Cardiac muscle cell (in vitro differentiated cells and primary cell): ENCODE data around the gene NLRP9. TPM values are rescaled to one million over a fixed set of nuclear protein-coding genes. Genes with fewer than 3 reads are reported as not detected.

ENCODE experiments used
- DNase-seq, 2 donors: peaks; one replicate each; pipeline versions ENCODE4 v3.0.0 to v3.0.0-alpha.2; 2010 to 2017; ENCODE audit warnings: low read depth in 1 of 2, low spot score in 1 of 2
- H3K27ac ChIP-seq: fragments of 200-600 bp; sonication (generic); 2 replicates; pipeline ENCODE4 v1.5.1; 2016
- H3K27me3 ChIP-seq: fragments of 200-600 bp; sonication (generic); 2 replicates; pipeline ENCODE4 v1.6.0; 2016; ENCODE audit warnings: control low read depth
- H3K36me3 ChIP-seq: fragments of 200-600 bp; sonication (generic); 2 replicates; pipeline ENCODE4 v1.5.1; 2016; ENCODE audit warnings: control low read depth
- H3K4me1 ChIP-seq: fragments of 200-600 bp; sonication (generic); 2 replicates; pipeline ENCODE4 v1.8.1; 2017; ENCODE audit warnings: low read depth, mild to moderate bottlenecking, mixed run types
- H3K4me3 ChIP-seq: fragments of 200-600 bp; sonication (generic); 2 replicates; pipeline ENCODE4 v1.5.1; 2016; ENCODE audit warnings: mild to moderate bottlenecking
- H3K9me3 ChIP-seq: fragments of 200-600 bp; sonication (generic); 2 replicates; pipeline ENCODE4 v1.5.1; 2017; ENCODE audit warnings: low read depth, mild to moderate bottlenecking, control low read depth
- polyA plus RNA-seq: library from polyadenylated mRNA; unstranded; fragments of >200 nt; fragmentation: Nextera tagmentation; extraction: Ambion mirVana; gene quantifications from 2 replicates; pipeline ENCODE4 v1.2.1, GENCODE V29; 2016
- total RNA-seq: library from RNA; depleted of rRNA; stranded (reverse); fragments of >200 nt; gene quantifications from 2 replicates; pipeline ENCODE4 v1.2.3, GENCODE V29; 2016
- TF ChIP-seq, protein P1 (sequence below): IDR thresholded peaks from 2 replicates; pipeline ENCODE4 v1.5.1; 2012; ENCODE audit warnings: low read depth, mild to moderate bottlenecking, low read length

Gene NLRP9
- total and polyA plus RNA-seq, 2 experiments from 2014 or later: not detected

DNA sequence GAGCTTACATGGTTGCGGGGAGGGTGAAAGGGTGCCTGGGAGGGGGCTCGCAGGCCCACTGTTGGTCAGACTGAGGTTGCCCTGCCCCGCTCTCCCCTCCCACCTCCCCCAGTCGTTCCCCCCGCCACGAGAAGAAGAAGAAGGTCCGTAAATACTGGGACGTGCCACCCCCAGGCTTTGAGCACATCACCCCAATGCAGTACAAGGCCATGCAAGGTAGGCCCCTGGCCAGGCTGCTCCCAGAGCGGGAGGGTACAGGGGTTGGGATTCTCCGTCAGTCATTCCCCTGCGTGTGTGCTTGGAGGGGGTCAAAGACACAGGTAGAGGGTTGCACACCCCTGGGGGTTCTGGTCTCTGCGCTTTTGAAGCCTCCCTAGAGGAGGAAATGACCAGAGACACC is 77.8 kb downstream of the NLRP9 start:
- TF ChIP-seq, protein P1, sequence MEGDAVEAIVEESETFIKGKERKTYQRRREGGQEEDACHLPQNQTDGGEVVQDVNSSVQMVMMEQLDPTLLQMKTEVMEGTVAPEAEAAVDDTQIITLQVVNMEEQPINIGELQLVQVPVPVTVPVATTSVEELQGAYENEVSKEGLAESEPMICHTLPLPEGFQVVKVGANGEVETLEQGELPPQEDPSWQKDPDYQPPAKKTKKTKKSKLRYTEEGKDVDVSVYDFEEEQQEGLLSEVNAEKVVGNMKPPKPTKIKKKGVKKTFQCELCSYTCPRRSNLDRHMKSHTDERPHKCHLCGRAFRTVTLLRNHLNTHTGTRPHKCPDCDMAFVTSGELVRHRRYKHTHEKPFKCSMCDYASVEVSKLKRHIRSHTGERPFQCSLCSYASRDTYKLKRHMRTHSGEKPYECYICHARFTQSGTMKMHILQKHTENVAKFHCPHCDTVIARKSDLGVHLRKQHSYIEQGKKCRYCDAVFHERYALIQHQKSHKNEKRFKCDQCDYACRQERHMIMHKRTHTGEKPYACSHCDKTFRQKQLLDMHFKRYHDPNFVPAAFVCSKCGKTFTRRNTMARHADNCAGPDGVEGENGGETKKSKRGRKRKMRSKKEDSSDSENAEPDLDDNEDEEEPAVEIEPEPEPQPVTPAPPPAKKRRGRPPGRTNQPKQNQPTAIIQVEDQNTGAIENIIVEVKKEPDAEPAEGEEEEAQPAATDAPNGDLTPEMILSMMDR: no peak
- Histone ChIP-seq H3K27me3 (no peaks in the 10 kb centered on the region), H3K36me3 (peaks cover 28% of the 10 kb centered on the region), H3K4me3 (no peak overlapping the region), H3K4me1 (peaks cover 13% of the 10 kb centered on the region), H3K27ac (no peak overlapping the region), H3K9me3 (no peaks in the 10 kb centered on the region)
- no peak for DNase-seq

DNA sequence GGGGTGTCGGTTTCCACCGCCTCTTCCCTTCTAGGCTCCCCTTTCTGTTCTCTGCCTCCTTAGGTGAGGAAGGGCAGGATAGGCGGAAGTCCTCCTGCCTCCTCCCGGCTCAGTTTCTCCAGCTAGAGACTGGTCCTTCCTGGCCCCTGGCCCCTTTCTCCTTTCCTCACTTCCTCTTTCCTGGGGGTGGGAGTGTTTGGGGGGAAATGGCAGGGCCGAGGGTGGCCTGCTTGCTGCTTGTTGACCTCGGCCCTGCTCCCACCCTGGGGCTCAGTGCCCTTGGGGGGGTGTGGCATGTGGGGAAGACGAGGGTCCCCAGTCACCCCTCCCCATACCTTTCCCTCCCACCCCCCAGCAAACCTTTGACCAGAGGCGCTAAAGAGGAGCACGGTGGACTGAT is 78.4 kb downstream of the NLRP9 start:
- H3K36me3 ChIP-seq: peaks cover 28% of the 10 kb centered on the region
- no peaks in the 10 kb centered on the region for H3K9me3 ChIP-seq
- H3K4me1 ChIP-seq: peaks cover 13% of the 10 kb centered on the region
- no peak overlapping the region for H3K27ac ChIP-seq
- H3K4me3 ChIP-seq: no peak overlapping the region
- DNase-seq: no peak
- TF ChIP-seq, protein P1: no peak
- H3K27me3 ChIP-seq: no peaks in the 10 kb centered on the region

DNA sequence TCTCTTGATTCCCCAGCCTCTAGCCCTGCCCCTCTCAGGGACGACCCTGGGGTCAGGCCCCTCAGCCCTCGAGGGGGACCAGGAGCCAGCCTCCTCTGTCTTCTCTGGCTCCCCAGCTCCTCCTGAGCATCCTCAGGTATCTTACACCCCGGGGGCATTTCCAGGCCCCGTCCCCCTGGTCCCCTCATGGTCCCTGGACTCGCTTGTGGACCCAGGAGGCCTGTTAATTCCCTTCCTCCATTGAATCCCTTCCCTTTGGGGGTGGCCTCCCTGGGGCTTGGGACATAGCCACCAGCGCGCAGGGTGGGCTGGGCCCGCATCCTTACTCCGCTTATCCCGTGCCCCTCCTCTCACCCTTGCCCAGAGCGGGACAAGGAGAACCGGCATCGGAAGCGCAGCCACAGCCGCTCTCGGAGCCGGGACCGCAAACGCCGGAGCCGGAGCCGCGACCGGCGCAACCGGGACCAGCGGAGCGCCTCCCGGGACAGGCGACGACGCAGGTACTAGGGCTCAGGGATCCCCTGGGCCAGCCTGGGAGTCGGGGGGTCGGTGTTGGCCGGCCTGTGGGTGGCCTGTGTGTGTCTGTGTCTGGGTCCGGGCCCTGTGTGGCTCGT is 79.2 kb downstream of the NLRP9 start:
- Histone ChIP-seq H3K27me3 (no peaks in the 10 kb centered on the region), H3K27ac (no peak overlapping the region), H3K36me3 (peaks cover 22% of the 10 kb centered on the region), H3K9me3 (no peaks in the 10 kb centered on the region), H3K4me1 (peaks cover 13% of the 10 kb centered on the region), H3K4me3 (no peak overlapping the region)
- TF ChIP-seq, protein P1: no peak
- DNase-seq: no peak

Other genes starting within 250 kb of the NLRP9 start
- 0.32 and 0.89 TPM in 2 replicates for gene SSC5D, start 250.0 kb downstream of the NLRP9 start, total RNA-seq
- 0.15 and 0.60 TPM in 2 replicates for gene SSC5D, start 250.0 kb downstream of the NLRP9 start, polyA plus RNA-seq
- gene SBK2, start 201.3 kb downstream of the NLRP9 start, total RNA-seq: 2.4 and 5.3 TPM in 2 replicates
- 6.8 and 7.1 TPM in 2 replicates for gene SBK2, start 201.3 kb downstream of the NLRP9 start, polyA plus RNA-seq
- gene SBK3, start 192.9 kb downstream of the NLRP9 start, total RNA-seq: 0.71 and 0.88 TPM in 2 replicates
- gene SBK3, start 192.9 kb downstream of the NLRP9 start, polyA plus RNA-seq: not detected in 2 replicates
- gene ZNF579, start 157.6 kb downstream of the NLRP9 start, total RNA-seq: 10.3 and 13.4 TPM in 2 replicates
- gene ZNF579, start 157.6 kb downstream of the NLRP9 start, polyA plus RNA-seq: 14.9 and 17.7 TPM in 2 replicates
- gene FIZ1, start 138.9 kb downstream of the NLRP9 start, total RNA-seq: 12.8 and 13.6 TPM in 2 replicates
- gene FIZ1, start 138.9 kb downstream of the NLRP9 start, polyA plus RNA-seq: 18.7 and 25.3 TPM in 2 replicates
- gene ZNF524, start 138.1 kb downstream of the NLRP9 start, total RNA-seq: 26.5 and 29.1 TPM in 2 replicates
- gene ZNF524, start 138.1 kb downstream of the NLRP9 start, polyA plus RNA-seq: 15.9 and 17.3 TPM in 2 replicates
- gene ZNF865, start 132.8 kb downstream of the NLRP9 start, total RNA-seq: 7.1 and 11.2 TPM in 2 replicates
- 1.9 and 2.6 TPM in 2 replicates for gene ZNF865, start 132.8 kb downstream of the NLRP9 start, polyA plus RNA-seq
- gene ZNF784, start 113.8 kb downstream of the NLRP9 start, total RNA-seq: 15.1 and 15.4 TPM in 2 replicates
- gene ZNF784, start 113.8 kb downstream of the NLRP9 start, polyA plus RNA-seq: 13.3 and 14.0 TPM in 2 replicates
- gene ZNF580, start 97.4 kb downstream of the NLRP9 start, total RNA-seq: 78.4 and 84.9 TPM in 2 replicates
- gene ZNF580, start 97.4 kb downstream of the NLRP9 start, polyA plus RNA-seq: 104 and 124 TPM in 2 replicates
- gene ZNF581, start 94.8 kb downstream of the NLRP9 start, total RNA-seq: 28.4 and 42.0 TPM in 2 replicates
- gene ZNF581, start 94.8 kb downstream of the NLRP9 start, polyA plus RNA-seq: 22.3 and 28.7 TPM in 2 replicates
- 42.4 and 49.2 TPM in 2 replicates for gene CCDC106, start 90.2 kb downstream of the NLRP9 start, total RNA-seq
- 40.6 and 43.5 TPM in 2 replicates for gene CCDC106, start 90.2 kb downstream of the NLRP9 start, polyA plus RNA-seq
- 170 and 187 TPM in 2 replicates for gene U2AF2, start 83.4 kb downstream of the NLRP9 start, total RNA-seq
- gene U2AF2, start 83.4 kb downstream of the NLRP9 start, polyA plus RNA-seq: 13.4 and 16.3 TPM in 2 replicates
- 144 and 164 TPM in 2 replicates for gene EPN1, start 63.2 kb downstream of the NLRP9 start, total RNA-seq
- gene EPN1, start 63.2 kb downstream of the NLRP9 start, polyA plus RNA-seq: 151 and 173 TPM in 2 replicates
- gene RFPL4A, start 20.7 kb upstream of the NLRP9 start, total RNA-seq: not detected in 2 replicates
- not detected in 2 replicates for gene RFPL4A, start 20.7 kb upstream of the NLRP9 start, polyA plus RNA-seq
- not detected in 2 replicates for gene RFPL4AL1, start 30.7 kb upstream of the NLRP9 start, total RNA-seq
- not detected in 2 replicates for gene RFPL4AL1, start 30.7 kb upstream of the NLRP9 start, polyA plus RNA-seq
- gene NLRP11, start 93.6 kb upstream of the NLRP9 start, total RNA-seq: not detected in 2 replicates
- not detected in 2 replicates for gene NLRP11, start 93.6 kb upstream of the NLRP9 start, polyA plus RNA-seq
- not detected in 2 replicates for gene NLRP4, start 98.1 kb upstream of the NLRP9 start, total RNA-seq
- not detected in 2 replicates for gene NLRP4, start 98.1 kb upstream of the NLRP9 start, polyA plus RNA-seq
- gene NLRP13, start 193.9 kb upstream of the NLRP9 start, total RNA-seq: not detected in 2 replicates
- gene NLRP13, start 193.9 kb upstream of the NLRP9 start, polyA plus RNA-seq: not detected in 2 replicates
- gene NLRP8, start 209.4 kb upstream of the NLRP9 start, total RNA-seq: not detected in 2 replicates
- gene NLRP8, start 209.4 kb upstream of the NLRP9 start, polyA plus RNA-seq: not detected in 2 replicates
- gene NLRP5, start 248.4 kb upstream of the NLRP9 start, total RNA-seq: not detected in 2 replicates
- not detected in 2 replicates for gene NLRP5, start 248.4 kb upstream of the NLRP9 start, polyA plus RNA-seq